ENCODE results near the gene PRDM16. TPM values are rescaled to one million over a fixed set of nuclear protein-coding genes. Genes with fewer than 3 reads are reported as not detected.

The PRDM16 gene
- total and polyA plus RNA-seq, 2 experiments from 2014 or later, result 0.14 to 0.16 TPM

- TF ChIP-seq ZNF462 (CRISPR knock-in tag; IDR thresholded peaks at IDR 0.05) (no peak), STAT1 (IDR thresholded peaks at IDR 0.05; ENCODE audit: unreplicated experiment) (no peak), EZH2phosphoT487 (IDR thresholded peaks at IDR 0.05; ENCODE audit: unreplicated experiment) (no peak), CREB1 (CRISPR knock-in tag; IDR thresholded peaks at IDR 0.05; ENCODE audit: low read depth) (no peak), ETS1 (IDR thresholded peaks at IDR 0.05) (no peak), ZNF331 (CRISPR knock-in tag; IDR thresholded peaks at IDR 0.05; ENCODE audit: low read depth) (no peak)
These were observed 136.8 kb downstream of the PRDM16 start (continued) for GRCh38 chr1:3205815-3206214.

GRCh38 chr1:3206696-3207095 is 137.7 kb downstream of the PRDM16 start:
- no peak overlapping the region for H3K4me3 Mint-ChIP-seq
- Histone ChIP-seq H2AFZ (no peak overlapping the region), H3K4me3 (no peak overlapping the region), H3K36me3 (ENCODE audit: insufficient read depth) (no peaks in the 10 kb centered on the region), H3K4me1 (ENCODE audit: insufficient read depth) (no peaks in the 10 kb centered on the region), H3K9me2 (ENCODE audit: insufficient read depth) (no peaks in the 10 kb centered on the region), H3F3A (replicated peaks; ENCODE audit: low read depth) (no peaks in the 10 kb centered on the region), H3K4me2 (no peak overlapping the region), H4K20me1 (replicated peaks; ENCODE audit: insufficient read depth) (no peaks in the 10 kb centered on the region), H3K27me3 (ENCODE audit: insufficient read depth) (no peaks in the 10 kb centered on the region), H3K79me2 (replicated peaks; ENCODE audit: insufficient read depth) (no peaks in the 10 kb centered on the region), H3K27ac (ENCODE audit: low read depth) (no peak overlapping the region)
- H3K27ac Mint-ChIP-seq, result 0 out of 2 replicates have a peak overlapping the region, but pooled peaks have one; percentile 65
- ATAC-seq (no peak), DNase-seq (ENCODE audit: low spot score) (no peak)
- H3K9me3 Mint-ChIP-seq, result no peaks in the 10 kb centered on the region
- peaks cover 12% of the 10 kb centered on the region for H3K27me3 Mint-ChIP-seq (ENCODE audit: insufficient read depth, low read depth, poor library complexity)
- H3K4me1 Mint-ChIP-seq, result peaks cover 17% of the 10 kb centered on the region
- H3K36me3 Mint-ChIP-seq (ENCODE audit: low read depth), result no peaks in the 10 kb centered on the region
- TF ChIP-seq NANOG (IDR thresholded peaks at IDR 0.05; ENCODE audit: borderline replicate concordance) (no peak), ETS1 (IDR thresholded peaks at IDR 0.05) (no peak), EZH2phosphoT487 (IDR thresholded peaks at IDR 0.05; ENCODE audit: unreplicated experiment) (no peak), CREB1 (CRISPR knock-in tag; IDR thresholded peaks at IDR 0.05; ENCODE audit: low read depth) (no peak), CTCF (conservative IDR thresholded peaks at IDR 0.05; ENCODE audit: low read depth in 2 of 2) (no peak)

Measured in GM23338 (cell line).